Stimulated activated naive CD4-positive, alpha-beta T cell treated with Interleukin-2 at 50 U/mL for 16 hours (primary cell): ENCODE measurements around the gene ATP6V1G2.

Source experiments
- DNase-seq: peaks from one replicate; lab custom pipeline; 2025; lab: John Stamatoyannopoulos, UW

The ATP6V1G2 gene

DNA sequence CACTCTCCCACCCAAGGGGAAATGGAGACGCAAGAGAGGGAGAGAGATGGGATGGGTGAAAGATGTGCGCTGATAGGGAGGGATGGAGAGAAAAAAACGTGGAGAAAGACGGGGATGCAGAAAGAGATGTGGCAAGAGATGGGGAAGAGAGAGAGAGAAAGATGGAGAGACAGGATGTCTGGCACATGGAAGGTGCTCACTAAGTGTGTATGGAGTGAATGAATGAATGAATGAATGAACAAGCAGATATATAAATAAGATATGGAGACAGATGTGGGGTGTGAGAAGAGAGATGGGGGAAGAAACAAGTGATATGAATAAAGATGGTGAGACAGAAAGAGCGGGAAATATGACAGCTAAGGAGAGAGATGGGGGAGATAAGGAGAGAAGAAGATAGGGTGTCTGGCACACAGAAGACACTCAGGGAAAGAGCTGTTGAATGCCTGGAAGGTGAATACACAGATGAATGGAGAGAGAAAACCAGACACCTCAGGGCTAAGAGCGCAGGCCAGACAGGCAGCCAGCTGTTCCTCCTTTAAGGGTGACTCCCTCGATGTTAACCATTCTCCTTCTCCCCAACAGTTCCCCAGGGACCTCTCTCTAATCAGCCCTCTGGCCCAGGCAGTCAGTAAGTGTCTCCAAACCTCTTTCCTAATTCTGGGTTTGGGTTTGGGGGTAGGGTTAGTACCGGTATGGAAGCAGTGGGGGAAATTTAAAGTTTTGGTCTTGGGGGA is 29.7 kb upstream of the ATP6V1G2 start:
- no peak for DNase-seq

DNA sequence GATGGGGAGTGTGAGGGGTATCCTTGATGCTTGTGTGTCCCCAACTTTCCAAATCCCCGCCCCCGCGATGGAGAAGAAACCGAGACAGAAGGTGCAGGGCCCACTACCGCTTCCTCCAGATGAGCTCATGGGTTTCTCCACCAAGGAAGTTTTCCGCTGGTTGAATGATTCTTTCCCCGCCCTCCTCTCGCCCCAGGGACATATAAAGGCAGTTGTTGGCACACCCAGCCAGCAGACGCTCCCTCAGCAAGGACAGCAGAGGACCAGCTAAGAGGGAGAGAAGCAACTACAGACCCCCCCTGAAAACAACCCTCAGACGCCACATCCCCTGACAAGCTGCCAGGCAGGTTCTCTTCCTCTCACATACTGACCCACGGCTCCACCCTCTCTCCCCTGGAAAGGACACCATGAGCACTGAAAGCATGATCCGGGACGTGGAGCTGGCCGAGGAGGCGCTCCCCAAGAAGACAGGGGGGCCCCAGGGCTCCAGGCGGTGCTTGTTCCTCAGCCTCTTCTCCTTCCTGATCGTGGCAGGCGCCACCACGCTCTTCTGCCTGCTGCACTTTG is 29.0 kb upstream of the ATP6V1G2 start, which contains the start of gene TNF:
TNF (plus strand) TSS at position 231 of the 567 bp plus-strand sequence; CDS start at position 408, 177 bp downstream.
- DNase-seq, result peak; percentile 82

GRCh38 chr6:31574106-31575061 is 28.0 kb upstream of the ATP6V1G2 start:
- peak; percentile 46 for DNase-seq

DNA sequence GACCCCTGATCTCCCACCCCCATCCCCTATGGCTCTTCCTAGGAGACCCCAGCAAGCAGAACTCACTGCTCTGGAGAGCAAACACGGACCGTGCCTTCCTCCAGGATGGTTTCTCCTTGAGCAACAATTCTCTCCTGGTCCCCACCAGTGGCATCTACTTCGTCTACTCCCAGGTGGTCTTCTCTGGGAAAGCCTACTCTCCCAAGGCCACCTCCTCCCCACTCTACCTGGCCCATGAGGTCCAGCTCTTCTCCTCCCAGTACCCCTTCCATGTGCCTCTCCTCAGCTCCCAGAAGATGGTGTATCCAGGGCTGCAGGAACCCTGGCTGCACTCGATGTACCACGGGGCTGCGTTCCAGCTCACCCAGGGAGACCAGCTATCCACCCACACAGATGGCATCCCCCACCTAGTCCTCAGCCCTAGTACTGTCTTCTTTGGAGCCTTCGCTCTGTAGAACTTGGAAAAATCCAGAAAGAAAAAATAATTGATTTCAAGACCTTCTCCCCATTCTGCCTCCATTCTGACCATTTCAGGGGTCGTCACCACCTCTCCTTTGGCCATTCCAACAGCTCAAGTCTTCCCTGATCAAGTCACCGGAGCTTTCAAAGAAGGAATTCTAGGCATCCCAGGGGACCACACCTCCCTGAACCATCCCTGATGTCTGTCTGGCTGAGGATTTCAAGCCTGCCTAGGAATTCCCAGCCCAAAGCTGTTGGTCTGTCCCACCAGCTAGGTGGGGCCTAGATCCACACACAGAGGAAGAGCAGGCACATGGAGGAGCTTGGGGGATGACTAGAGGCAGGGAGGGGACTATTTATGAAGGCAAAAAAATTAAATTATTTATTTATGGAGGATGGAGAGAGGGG is 27.1 kb upstream of the ATP6V1G2 start:
- no peak for DNase-seq

- peak; percentile 80 for DNase-seq
These were observed 25.9 kb upstream of the ATP6V1G2 start, which contains the start of gene LTA for GRCh38 chr6:31572041-31572911. LTA (plus strand) TSS chr6:31572289; CDS start chr6:31572743, 454 bp downstream.

GRCh38 chr6:31569861-31570536 is 23.6 kb upstream of the ATP6V1G2 start:
- no peak for DNase-seq

DNA sequence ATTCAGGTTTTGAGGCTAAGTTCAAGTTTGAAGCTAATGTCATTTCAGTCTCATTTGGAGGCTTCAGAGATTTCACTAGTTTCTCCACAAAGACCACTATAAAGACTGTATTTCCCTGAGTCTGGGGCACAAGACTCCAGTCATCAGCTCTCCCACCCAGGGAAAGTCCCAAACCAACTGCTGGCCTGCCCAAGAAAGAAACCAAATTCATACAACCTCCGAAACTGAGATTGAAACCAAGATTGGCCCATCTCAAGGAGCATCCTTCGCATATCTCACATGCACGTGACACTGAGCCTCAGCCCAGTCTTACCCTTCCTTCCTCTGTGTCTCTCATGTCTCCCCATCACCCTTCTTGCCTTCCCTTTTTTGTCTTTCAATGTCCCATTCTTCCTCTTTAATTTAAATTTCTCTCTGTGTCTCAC is 22.1 kb upstream of the ATP6V1G2 start:
- peak; percentile 77 for DNase-seq

DNA sequence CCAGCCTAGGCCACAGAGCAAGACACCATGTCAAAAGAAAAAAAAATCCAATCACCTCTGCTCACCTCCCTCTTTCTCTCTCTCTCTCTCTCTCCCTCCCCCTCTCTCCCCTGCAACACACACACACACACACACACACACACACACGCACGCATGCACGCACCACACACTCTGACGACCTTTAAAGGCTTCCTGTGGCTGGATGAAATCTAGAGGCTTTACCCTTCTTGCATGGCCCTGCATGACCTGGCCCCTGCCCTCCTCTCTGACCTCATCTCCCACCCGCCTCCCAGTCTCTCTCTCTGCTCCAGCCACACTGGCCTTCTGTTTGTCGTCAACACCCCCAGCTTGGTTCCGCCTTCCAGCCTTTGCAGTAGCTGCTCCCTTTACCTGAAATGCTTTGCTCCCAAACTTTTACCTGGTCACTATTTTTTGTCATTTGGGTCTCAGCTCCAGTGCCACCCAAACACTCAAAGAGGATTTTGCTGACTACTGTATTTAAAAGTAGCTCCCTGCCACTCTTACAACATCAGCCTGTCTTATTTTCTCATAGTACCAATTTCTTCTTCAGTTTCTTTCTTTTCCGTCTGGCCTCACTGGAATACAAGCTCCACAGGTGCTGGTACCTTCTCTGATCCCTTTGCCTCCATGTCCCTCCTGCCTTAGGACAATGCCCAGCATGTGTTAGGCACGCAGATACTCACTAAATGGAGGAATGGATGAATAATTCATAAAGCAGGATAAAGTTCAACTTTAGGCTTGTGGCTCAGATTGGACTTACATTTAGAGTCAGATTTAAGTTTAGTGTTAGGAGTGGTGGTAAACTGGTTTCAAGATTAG is 21.3 kb upstream of the ATP6V1G2 start:
- DNase-seq, result no peak

GRCh38 chr6:31560697-31561058 is 14.3 kb upstream of the ATP6V1G2 start:
- DNase-seq, result no peak

DNA sequence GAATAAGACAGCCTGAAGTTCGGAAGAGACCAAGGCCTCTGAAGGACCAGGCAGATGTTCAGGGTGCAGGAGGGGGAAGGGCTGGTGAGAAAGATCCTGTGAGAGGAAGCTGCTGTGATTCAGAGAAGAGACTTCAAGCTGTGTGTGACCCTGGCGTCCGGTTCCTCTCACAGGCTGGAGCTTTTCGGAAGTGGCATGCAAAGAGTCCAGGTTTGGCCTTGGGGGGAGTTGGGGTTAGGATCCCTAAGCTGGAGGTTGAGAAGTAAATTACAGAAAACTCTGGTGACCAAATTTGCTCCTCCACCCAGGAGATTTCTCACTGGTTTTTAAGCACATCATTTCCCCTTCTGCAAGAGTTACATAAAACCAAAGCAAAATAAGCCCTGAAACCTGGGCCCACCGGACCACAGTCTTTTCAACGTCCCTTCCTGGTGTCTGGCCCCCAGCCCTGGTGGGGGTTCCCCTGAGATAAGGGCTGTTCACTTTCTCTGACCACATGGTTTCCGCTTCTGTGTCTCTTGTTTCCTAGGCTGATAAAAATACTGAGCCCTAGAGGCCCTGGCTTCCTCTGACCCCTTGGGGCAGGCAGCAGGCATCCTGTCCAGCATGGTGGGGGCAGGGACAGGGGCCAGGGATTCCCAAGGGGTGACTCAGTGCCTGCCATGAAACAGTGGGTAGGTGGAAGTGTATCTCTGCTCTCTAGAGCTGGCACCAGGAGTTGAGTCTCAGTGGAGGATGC is 13.7 kb upstream of the ATP6V1G2 start:
- peak; percentile 45 for DNase-seq

- no peak for DNase-seq
These were observed 13.2 kb upstream of the ATP6V1G2 start for GRCh38 chr6:31559606-31559957.

DNA sequence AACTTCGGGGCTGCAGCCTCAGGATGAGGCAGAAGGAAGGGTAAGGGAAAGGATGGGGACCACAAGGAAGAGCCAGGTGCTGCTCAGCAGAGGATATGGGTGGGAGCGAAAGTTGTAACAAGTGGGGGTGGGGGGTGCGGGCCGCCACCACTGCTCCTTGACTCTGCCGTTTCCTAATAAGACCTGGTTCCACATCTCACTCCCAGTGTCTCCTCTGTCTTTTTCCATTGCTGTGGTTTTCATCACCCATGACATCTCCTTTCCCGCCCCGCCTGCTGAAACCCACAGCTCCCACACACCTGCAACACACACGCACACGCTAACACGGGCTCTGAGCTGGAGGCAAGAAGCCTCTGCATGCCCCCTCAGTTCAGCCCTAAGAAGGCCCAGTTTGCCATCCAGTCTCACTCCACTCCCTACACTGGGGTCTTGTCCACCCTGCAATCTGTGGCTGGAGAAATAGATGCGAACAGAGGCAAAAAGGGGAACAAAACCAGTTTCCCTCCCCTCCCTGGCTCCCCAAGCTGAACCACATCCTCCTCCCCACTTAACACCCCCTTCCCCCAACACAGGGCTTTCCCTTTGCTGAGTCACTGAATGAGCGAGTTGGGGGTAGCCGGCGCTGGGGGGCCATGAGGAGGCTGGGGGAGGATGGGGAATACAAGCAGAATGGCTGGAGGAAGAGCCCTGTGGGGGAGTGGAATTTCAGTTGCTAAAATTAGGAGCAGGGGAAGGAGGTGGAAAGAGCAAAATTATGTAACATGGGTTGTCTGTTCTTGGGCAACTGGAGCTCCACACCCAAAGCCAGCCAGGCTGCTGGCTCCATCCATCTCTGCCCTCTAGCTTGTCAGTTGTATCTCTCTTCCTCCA is 12.5 kb upstream of the ATP6V1G2 start:
- peak; percentile 78 for DNase-seq

GRCh38 chr6:31558318-31558625 is 11.9 kb upstream of the ATP6V1G2 start:
- no peak for DNase-seq

GRCh38 chr6:31557443-31558317 is 11.3 kb upstream of the ATP6V1G2 start:
- no peak for DNase-seq

DNA sequence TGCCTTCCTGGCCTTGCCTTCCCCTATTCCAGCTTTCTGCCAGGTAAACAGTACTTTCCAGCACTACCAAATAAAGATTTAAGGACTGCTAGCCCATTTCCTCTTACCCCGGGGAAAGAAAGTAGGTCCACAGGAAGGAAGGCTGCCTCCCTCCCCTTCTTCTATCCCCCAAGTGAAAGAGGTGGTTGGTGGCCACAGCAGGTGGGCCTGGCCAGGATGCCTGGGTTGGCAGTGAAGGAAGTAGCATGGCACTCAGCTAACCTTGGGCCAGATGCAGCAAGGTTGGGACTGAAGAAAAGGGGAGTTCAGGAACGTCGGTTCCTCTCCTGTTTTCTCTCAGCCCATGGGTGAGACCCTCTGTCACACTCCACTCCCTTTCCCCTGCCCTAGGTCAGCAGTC is 9.9 kb upstream of the ATP6V1G2 start:
- no peak for DNase-seq

GRCh38 chr6:31551371-31551770 is 5.0 kb upstream of the ATP6V1G2 start:
- DNase-seq, result peak; percentile 55

GRCh38 chr6:31548544-31548873 is 2.1 kb upstream of the ATP6V1G2 start:
- DNase-seq, result no peak
